ENCODE measurements around the gene RRN3.
"Not testable (repeated sequence)": the region's sequence is repeated elsewhere in the genome, so short reads cannot be mapped to it uniquely, and the experiment has no call there.

Gene RRN3

DNA sequence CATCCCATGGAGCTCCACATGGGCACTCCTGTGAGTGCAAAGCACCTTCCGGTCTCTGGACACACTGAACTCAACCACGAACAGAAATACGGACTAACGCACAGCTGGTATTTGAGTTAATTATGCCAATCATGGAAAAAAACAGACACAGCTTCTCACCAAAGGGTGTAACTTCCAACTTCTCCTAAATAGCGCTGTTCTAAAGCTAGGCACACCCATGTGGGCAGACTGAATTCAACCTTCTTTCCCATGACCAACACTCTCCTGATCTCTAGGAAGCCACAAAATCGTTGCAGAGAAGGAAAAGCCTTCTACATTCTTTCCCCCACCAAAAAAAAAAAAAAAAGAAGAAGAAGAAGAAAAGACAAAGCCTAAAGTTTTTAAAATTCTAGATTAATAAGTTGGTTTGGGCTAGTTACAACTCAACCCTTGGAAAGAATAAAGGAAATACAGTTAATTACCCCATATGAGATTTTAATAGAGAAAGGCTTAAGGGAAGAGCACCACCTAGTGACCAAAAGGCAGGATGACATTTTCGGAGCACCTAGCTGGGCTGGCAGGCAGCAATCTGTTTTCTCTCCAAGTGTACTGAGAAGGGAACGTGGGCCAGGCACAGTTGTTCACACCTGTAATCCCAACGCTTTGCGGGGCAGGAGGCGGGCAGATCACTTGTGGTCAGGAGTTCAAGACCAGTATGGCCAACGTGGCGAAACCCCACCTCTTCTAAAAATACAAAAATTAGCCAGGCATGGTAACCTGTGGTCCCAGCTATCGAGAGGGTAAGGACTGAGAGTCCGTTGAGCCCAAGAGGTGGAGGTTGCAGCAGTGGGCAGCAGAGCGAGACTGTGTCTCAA is 21.9 kb downstream of the RRN3 start:
- POLR2A ChIA-PET (ENCODE audit: low non-redundant PET); H3K27ac ChIP-seq; DNase-seq (ENCODE audit: low spot score): not testable (repeated sequence)
- TF ChIP-seq, protein P1, sequence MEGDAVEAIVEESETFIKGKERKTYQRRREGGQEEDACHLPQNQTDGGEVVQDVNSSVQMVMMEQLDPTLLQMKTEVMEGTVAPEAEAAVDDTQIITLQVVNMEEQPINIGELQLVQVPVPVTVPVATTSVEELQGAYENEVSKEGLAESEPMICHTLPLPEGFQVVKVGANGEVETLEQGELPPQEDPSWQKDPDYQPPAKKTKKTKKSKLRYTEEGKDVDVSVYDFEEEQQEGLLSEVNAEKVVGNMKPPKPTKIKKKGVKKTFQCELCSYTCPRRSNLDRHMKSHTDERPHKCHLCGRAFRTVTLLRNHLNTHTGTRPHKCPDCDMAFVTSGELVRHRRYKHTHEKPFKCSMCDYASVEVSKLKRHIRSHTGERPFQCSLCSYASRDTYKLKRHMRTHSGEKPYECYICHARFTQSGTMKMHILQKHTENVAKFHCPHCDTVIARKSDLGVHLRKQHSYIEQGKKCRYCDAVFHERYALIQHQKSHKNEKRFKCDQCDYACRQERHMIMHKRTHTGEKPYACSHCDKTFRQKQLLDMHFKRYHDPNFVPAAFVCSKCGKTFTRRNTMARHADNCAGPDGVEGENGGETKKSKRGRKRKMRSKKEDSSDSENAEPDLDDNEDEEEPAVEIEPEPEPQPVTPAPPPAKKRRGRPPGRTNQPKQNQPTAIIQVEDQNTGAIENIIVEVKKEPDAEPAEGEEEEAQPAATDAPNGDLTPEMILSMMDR (conservative IDR thresholded peaks at IDR 0.05; ENCODE audit: low read depth), result peak; percentile 63
- CTCF ChIA-PET, result interaction anchor here (0.8 kb wide), 1 partner anchor 20 kb away, joined by 3 read pairs; no protein-coding TSS in a partner anchor

DNA sequence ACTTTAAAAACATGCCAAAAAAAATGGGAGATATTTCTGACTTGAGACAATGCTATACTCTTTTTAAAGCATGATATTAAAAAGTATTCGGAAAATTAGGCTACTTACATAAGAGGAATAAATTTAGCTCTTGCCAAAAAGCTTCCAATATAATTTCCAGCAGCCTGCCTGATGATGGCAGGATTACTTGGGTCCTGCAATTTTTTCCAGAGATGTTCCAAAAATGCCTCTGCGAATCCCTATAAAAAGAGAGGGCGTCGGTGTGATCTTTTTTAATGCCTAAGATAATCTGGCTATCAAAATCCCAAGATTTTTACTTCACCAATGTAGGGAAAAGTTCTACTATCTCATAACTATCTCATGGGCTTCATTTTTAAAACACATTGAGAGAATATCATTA is 23.1 kb downstream of the RRN3 start:
- DNase-seq (ENCODE audit: low spot score); CTCF ChIA-PET; H3K27ac ChIP-seq; POLR2A ChIA-PET (ENCODE audit: low non-redundant PET): not testable (repeated sequence)

DNA sequence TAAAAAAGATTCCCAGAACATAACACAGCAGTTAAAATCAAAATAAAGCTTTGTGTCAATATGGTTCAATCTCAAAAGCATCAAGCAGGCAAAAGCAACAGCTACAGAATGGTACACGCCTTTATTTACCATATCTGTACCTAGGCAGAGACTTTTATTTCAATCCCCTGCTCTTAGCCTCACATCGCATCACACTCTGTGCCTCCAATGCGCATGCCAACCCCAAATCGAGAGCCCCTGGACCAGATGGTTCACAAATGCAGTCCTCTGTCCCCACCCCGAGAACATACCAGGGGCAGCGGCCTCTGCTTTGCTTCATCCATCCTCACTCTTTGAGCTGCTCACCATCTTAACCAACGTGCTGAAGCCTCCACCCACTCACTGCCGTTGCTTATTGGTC is 27.4 kb downstream of the RRN3 start:
- H3K27ac ChIP-seq; DNase-seq (ENCODE audit: low spot score); CTCF ChIA-PET; POLR2A ChIA-PET (ENCODE audit: low non-redundant PET): not testable (repeated sequence)

DNA sequence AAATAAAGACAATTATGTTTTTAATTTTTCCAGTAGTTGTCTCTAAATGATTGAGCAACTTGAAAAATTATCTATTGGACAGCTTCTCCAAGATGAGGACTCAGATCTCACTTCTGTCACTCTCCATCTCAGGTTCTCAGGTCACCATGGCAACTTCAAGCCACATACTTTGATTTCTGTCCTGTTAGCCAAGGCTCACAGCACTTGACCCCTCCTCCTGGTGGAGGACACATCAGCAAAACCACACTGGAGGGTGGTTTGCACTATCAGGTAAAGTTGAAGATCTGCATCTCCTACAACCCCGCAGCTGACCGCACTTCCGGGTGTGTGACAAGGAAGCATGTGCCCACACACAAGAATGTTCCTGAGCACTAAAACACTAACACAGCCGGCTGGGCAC is 28.1 kb downstream of the RRN3 start:
- DNase-seq (ENCODE audit: low spot score); CTCF ChIA-PET; H3K27ac ChIP-seq; POLR2A ChIA-PET (ENCODE audit: low non-redundant PET): not testable (repeated sequence)

DNA sequence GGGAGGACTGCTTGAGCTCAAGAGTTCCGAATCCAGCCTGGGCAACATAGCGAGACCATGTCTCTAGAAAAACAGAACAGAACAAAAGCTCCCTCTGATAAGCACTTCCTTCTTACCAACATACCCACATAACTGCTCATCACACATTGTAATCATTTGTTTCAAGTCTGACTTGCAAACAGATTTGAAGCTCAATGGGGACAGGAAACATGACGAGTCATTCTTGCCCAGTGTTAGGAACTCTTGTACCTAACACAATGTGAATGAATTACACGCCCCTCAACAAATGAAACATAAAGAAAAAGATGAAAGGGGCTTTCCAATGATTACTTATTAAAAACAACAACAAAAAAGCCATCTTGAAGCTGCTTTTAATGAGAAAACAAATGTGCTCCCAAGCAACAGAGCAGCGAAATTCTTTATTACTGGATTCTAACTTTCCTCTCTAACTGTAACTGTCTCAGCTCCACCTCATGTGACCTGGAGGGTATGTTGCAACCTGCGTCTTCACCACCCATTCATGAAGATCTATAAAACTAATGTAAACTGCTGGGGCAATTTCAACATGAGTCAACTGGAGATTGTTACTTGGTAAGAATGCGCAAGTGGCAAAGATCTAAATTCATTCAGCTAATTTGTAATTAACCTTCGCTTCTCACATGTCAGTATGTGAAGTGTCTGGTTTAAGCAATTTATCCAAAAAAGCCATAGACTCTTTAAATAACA is 31.8 kb downstream of the RRN3 start:
- POLR2A ChIA-PET (ENCODE audit: low non-redundant PET); CTCF ChIA-PET; DNase-seq (ENCODE audit: low spot score); H3K27ac ChIP-seq: not testable (repeated sequence)

DNA sequence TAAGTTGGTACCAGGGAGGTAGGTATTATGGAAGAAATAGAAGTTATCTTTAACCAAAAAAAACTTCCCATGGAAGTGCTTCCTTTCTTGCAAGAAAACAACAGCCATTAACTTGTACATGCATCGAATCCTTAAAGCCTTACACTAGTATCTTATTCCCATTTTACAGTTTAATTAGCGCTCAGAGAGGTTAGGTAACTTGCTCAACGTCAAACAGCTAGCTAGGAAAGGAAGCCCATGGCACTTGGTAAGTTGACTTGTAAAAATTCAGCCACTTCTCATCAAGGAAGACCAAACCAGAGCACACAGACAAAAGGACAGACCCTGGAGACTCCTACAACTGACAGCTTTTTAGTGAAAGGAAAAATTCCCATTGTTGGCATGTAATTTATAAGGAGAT is 34.7 kb downstream of the RRN3 start:
- ChIA-PET POLR2A (ENCODE audit: low non-redundant PET) (no interaction called here), CTCF (interaction anchor here (0.7 kb wide), 1 partner anchor 36 kb away, joined by 4 read pairs; no protein-coding TSS in a partner anchor)
- no peak for DNase-seq (ENCODE audit: low spot score)
- H3K27ac ChIP-seq, result no peak overlapping the region
- TF ChIP-seq, protein P1 (conservative IDR thresholded peaks at IDR 0.05; ENCODE audit: low read depth), result no peak

DNA sequence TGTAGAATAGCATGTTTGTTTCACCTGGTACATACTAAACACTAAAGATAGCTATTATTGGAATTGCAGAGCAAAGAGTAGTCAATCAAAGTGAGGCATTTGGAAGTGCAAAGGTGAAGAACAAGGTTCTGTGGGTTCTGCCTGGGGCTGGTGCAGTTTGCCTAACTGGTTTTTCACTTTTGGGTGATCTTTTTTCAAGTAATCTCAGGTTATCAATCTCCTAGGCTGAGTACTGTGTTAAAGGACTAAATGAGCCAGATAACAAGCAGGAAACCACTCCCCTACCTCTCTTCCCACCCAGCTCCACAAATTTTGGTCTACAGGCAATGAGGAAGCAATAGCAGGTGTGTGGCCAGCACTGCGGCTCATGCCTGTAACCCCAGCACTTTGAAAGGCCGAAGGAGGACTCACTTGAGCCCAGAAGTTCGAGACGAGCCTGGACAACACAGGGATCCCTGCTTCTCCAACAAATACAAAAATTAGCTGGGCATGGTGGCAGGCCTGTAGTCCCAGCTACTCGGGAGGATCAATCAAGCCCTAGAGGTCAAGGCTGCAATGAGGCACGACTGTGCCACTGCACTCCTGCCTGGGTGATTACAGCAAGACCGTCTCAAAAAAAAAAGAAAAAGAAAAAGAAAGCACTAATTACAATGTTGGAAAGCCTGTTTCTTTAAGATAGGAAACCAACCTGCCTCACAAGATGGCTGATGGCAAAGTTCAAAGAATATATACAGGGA is 36.2 kb downstream of the RRN3 start:
- H3K27ac ChIP-seq, result peak overlapping the region; percentile 23; the same call in 1 of the 2 replicates
- ChIA-PET POLR2A (ENCODE audit: low non-redundant PET) (interaction anchor here (0.6 kb wide), 1 partner anchor 34 kb away, joined by 3 read pairs; no protein-coding TSS in a partner anchor), CTCF (interaction anchor here (0.9 kb wide), 1 partner anchor 16 kb away, joined by 6 read pairs; no protein-coding TSS in a partner anchor)
- DNase-seq (ENCODE audit: low spot score), result no peak
- TF ChIP-seq, protein P1 (conservative IDR thresholded peaks at IDR 0.05; ENCODE audit: low read depth), result no peak

DNA sequence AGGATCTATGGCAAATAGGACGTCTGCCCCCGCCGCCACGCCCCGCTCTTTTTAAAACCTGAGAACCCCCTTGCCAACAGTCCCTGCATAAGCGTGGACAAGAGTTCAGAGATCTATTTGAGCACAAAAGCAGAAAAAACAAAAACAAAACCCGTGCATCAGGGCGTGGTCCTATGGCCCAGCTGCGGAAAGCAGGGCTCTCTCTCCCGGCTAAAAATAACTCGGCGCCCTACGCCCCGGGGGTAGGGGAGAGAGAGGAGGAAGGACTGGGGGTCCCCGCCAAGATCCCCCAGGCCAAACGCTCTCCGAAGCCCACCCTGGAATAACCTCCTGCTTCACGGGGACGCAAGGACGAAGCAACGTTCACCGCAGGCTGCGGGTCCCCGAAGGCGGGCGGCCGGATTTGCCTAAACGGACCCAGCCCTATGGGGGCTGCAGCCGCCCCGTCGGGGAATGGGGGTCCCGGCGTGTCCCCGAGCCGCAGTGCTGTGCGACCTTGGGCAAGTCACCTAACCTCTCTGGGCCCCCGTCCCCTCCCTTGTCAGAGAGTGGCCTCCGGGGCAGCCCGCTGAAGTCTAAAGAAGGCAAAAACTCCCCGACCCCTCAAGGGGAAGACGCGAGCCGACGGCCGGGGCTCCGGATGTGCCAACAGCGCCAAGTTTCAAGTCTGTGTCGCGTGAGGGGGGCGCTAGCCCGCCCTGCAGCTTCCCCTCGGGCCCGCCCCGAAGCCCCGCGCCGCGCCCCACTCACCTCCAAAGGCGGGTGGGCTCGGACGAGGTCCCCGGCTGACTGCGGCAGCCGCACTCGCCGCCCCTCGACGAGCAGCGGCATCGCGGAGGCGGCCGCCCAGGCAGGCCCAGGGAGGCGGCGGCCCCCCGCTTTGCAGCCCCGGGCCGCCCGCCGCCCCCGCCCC is 38.7 kb downstream of the RRN3 start:
- peak; percentile 14 for DNase-seq (ENCODE audit: low spot score)
- TF ChIP-seq, protein P1 (conservative IDR thresholded peaks at IDR 0.05; ENCODE audit: low read depth), result 0 out of 2 replicates have a peak, but pooled peaks have one; percentile 20
- ChIA-PET CTCF (no interaction called here), POLR2A (ENCODE audit: low non-redundant PET) (no interaction called here)
- H3K27ac ChIP-seq, result peak overlapping the region; percentile 79
